ENCODE data around the gene KCNK5.

Gene KCNK5

GRCh38 chr6:39215640-39216158, 13.6 kb downstream of the KCNK5 start:
- no peak for DNase-seq (ENCODE audit: low read depth in 3 of 3)

GRCh38 chr6:39214846-39215639, 14.2 kb downstream of the KCNK5 start:
- DNase-seq (ENCODE audit: low read depth in 3 of 3) = no peak

GRCh38 chr6:39214120-39214813, 15.0 kb downstream of the KCNK5 start:
- no peak for DNase-seq (ENCODE audit: low read depth in 3 of 3)

DNA sequence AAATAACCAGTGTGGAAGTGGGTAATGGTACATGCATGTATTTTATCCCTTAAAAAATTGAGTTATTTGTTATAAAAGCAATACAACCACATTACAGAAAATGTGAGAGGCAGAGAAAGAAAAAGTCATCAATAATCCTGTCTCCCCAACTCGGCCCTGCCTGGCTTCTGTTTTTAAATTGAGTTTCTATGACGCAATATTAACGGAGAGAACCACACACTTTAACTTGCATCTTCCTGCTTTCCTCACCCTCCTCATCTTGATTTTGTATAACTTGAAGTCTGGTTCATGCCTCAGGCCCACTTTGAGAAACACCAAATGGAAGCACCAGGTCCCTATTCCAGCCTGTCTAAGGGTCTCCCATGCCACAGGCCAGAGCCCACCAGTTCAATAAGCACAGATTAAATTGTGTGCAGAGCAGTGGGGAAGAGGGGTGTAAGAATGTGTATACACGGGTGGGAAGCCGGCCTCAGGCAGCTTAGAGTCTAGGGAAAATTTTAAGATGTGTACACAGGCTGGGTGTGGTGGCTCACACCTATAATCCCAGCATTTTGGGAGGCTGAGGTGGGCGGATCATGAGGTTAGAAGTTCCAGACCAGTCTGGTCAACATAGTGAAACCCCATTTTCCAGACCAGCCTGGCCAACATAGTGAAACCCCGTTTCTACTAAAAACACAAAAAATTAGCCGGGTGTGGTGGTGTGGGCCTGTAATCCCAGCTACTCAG, 15.9 kb downstream of the KCNK5 start:
- DNase-seq (ENCODE audit: low read depth in 3 of 3) = no peak

- DNase-seq (ENCODE audit: low read depth in 3 of 3) = no peak
Observed at GRCh38 chr6:39211183-39211582, 18.1 kb downstream of the KCNK5 start.

DNA sequence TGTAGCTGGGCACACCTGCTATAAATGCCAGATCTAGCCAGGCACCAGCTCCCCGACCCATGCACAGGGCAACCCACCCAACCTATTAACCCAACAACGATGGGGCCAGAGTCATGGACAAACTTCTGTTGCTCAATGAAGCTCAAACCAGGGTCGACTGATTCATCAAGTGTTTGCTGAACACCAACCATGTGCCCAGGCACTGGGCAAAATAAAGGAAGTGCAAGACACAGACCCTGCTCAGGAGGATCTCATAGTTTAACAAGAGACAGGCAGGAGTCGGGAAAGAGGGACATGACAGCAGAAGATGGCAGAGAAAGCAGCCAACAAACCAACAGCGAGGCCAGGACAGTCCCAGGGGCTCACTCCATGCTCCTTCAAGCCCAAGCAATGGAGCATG, 18.8 kb downstream of the KCNK5 start:
- DNase-seq (ENCODE audit: low read depth in 3 of 3) = no peak

GRCh38 chr6:39209911-39210310, 19.4 kb downstream of the KCNK5 start:
- no peak for DNase-seq (ENCODE audit: low read depth in 3 of 3)

DNA sequence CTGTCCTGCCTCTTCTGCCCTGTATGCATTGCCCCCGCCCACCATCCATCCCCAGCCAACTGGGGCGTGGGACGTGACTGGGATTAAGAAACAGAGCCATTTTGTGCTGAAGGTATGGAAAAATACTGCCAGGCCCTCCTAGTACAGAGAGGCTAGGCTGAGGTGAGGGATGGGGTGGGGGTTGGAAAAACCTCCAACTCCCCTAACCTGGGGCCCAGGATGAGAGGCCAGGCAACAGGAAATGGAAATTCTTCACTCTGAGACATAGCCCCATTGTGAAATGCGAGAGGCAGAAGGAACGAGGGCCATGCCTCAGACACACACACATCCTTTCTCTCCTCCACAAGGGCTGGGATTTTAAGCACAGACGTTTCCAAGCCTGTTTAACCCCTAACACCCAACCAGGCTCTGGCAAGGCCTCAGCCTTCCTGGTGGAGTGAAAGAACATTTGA, 19.9 kb downstream of the KCNK5 start:
- DNase-seq (ENCODE audit: low read depth in 3 of 3) = no peak

- DNase-seq (ENCODE audit: low read depth in 3 of 3) = no peak
Observed at GRCh38 chr6:39208223-39208739, 21.0 kb downstream of the KCNK5 start.

DNA sequence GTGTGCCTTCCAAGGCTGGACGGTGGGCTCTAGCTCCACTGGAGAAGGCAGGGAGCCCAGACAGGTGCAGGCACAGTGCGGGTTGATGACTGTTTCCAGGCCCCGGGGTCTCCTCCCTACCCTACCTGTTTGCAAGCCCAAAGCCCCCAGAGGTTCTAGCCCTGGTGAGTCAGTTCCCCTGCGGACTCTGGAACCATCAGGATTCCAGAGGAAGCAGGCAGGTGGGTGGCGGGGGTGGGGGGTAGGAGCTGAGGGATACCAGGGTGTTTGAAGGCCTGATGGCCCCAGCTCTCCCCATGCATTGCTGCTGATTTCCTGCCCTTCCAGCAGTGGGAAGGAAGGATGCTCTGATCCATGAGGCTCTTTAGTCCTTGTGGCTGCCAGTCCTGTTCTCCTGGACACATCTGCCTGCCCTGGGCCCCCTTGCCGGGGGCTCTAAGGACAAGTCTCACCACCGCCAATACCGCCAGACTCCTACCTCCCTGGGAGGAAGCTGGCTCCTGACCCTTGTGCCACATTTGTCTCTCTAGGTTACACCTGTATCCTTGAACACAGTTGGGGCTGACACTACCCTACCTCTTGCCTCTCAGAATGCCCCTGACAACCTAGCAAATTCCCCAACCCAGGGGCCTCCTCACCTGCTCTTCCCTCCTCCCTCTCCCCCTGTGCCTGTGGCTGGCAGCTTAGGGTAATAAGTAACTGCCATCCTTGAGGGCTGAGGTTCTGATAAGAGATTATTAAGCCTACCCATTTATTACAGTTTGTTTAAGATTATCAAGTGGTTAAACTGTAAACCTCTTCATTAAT, 21.7 kb downstream of the KCNK5 start:
- no peak for DNase-seq (ENCODE audit: low read depth in 3 of 3)

DNA sequence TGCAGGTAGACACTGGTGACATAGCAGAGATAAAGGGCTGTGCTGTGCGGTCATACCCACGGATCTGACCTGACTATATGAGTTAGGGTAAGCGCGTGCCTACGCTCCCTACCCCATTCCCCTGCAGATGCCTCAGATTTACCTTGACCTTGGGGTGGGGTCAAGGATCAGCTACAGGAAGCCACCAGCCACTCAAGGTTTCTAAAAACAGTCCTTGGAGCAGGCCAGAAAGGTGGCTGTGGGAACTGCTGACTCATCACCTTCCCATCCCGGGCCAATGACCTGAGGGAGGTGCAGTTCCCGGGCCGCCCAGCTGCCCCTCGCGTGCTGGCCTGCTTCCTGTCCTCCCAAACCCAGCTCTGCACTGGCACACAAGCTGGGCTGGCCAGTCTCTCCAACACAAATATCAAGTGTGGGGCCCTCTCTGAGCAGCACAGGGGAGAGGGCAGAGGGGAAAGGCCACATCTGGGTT, 23.0 kb downstream of the KCNK5 start:
- no peak for DNase-seq (ENCODE audit: low read depth in 3 of 3)

GRCh38 chr6:39204646-39205244, 24.5 kb downstream of the KCNK5 start:
- no peak for DNase-seq (ENCODE audit: low read depth in 3 of 3)

DNA sequence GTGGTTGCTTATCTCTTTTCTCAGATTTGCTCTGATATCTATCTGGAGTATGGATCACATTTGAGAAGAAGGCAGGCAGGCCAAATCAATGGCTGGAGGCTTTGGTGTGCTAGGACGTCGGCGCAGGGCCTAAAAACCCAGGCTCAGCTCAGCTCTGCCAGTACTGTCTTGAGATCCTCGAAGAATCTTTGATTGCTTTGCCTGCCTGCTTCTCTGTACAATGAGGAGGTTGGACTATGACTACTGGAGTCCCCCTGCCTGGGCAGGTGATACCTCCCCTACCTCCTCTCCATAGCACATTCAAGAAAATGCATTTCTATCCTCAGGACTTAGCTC, 25.1 kb downstream of the KCNK5 start:
- DNase-seq (ENCODE audit: low read depth in 3 of 3) = no peak

GRCh38 chr6:39203436-39204159, 25.7 kb downstream of the KCNK5 start:
- DNase-seq (ENCODE audit: low read depth in 3 of 3) = no peak

- no peak for DNase-seq (ENCODE audit: low read depth in 3 of 3)
Observed at GRCh38 chr6:39202166-39202565, 27.1 kb downstream of the KCNK5 start.

DNA sequence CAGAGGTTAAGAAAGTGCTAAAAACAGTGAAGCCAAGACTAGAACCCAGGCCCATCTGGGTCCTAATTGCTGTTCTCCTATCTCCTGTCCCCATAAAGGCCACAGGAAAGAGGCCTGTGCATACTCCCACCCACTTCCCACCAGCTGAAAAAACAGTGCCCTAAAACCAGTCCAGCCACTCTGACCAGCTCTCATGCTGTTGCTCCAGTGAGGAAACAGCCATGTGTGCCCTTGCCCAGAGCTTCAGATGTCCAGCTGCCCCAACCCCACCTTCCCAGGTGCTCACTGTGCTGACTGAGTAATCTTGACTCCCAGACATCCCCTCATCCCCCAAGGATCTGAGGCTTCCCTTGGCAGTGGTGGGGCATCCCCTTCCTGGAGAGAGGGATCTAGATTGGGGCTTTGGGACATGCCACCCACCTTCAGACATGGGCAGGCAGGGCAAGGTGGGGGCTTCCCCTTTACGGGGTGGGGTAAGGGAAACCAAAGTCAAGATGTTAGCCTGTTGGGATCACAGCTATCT, 28.7 kb downstream of the KCNK5 start:
- no peak for DNase-seq (ENCODE audit: low read depth in 3 of 3)

- DNase-seq (ENCODE audit: low read depth in 3 of 3) = no peak
Observed at GRCh38 chr6:39199976-39200375, 29.3 kb downstream of the KCNK5 start.

GRCh38 chr6:39199231-39199940, 29.9 kb downstream of the KCNK5 start:
- no peak for DNase-seq (ENCODE audit: low read depth in 3 of 3)

GRCh38 chr6:39198528-39198927, 30.7 kb downstream of the KCNK5 start:
- no peak for DNase-seq (ENCODE audit: low read depth in 3 of 3)

All from stimulated activated CD4-positive, alpha-beta T cell treated with anti-CD3 and anti-CD28 coated beads, TNF-alpha, amount 100 ng/mL, for 4 hours (primary cell).